ENCODE data around the gene APOLD1. TPM values are rescaled to one million over a fixed set of nuclear protein-coding genes. Genes with fewer than 3 reads are reported as not detected.
"Not testable (repeated sequence)": the region's sequence is repeated elsewhere in the genome, so short reads cannot be mapped to it uniquely, and the experiment has no call there.

Gene APOLD1
- total RNA-seq, 1 experiment from 2014 or later = 8.0 TPM

DNA sequence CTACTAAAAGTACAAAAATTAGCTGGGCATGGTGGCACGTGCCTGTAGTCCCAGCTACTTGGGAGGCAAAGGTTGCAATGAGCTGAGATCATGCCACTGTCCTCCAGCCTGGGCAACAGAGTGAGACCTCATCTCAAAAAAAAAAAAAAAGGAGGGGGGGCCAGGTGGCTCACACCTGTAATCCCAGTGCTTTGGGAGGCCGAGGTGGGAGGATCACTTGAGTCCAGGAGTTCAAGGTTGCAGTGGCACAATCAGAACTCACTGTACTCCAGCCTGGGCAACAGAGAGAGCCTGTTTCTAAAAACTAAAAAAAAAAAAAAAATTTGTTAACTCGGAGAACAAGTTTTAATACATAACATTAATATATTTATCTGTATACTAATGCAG, 22.1 kb downstream of the APOLD1 start:
- DNase-seq (ENCODE audit: low read depth) = not testable (repeated sequence)

DNA sequence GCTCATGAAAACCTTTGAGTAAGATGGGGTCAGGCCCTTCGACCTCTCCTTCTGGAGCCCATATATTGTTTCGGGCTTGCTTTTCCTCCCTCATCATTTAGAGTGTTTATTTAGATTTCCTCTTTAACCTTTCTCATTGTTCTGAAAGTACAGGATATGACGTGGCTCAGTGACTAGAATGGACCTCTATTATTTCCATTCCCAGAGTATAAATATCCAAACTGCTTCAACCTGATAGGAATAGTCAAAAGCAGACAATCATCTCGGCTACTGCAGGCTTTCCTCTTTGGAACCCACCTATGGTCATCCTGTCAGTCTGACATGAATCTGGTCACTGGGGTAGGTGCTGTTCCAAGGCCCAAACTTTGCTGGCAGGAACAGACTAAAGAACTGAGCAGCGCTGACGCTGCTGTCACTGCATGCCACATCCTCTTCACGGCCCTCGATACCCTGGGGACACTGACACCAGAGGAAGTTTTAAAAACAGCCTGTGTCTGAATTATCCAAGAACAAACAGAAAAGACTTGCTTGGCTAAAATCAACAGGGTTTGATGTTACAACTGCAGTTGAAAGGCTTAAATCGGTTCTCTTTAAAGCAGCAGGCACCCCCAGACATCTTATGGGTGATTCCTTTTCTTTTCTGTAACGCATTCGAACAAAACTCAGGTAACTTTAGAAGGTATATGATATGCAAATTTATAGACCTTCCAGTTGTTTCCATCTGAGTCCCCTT, 22.7 kb downstream of the APOLD1 start:
- DNase-seq (ENCODE audit: low read depth) = no peak

GRCh38 chr12:12810553-12811021, 25.1 kb downstream of the APOLD1 start:
- no peak for DNase-seq (ENCODE audit: low read depth)

GRCh38 chr12:12811343-12811742, 25.9 kb downstream of the APOLD1 start:
- no peak for DNase-seq (ENCODE audit: low read depth)

- DNase-seq (ENCODE audit: low read depth) = no peak
These were observed 26.7 kb downstream of the APOLD1 start for GRCh38 chr12:12812174-12812573.

DNA sequence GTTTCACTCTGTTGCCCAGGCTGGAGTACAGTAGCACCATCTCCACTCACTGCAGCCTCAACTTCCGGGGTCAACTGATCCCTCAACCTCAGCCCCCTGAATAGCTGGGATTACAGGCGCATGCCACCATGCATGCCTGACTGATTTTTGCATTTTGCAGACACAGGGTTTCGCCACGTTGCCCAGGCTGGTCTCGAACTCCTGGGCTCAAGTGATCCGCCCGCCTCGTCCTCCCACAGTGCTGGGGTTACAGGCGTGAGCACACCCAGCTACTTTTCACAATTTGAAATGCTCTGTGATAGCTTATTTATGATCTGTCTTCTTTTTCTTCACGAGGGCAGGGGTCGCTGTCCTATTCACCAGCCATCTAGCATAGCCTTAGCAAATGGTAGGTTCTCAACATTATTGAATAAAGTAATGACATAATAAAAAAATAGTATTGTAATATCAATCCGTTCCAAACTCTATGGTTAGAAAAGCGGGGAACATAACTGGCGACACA, 27.2 kb downstream of the APOLD1 start:
- no peak for DNase-seq (ENCODE audit: low read depth)

DNA sequence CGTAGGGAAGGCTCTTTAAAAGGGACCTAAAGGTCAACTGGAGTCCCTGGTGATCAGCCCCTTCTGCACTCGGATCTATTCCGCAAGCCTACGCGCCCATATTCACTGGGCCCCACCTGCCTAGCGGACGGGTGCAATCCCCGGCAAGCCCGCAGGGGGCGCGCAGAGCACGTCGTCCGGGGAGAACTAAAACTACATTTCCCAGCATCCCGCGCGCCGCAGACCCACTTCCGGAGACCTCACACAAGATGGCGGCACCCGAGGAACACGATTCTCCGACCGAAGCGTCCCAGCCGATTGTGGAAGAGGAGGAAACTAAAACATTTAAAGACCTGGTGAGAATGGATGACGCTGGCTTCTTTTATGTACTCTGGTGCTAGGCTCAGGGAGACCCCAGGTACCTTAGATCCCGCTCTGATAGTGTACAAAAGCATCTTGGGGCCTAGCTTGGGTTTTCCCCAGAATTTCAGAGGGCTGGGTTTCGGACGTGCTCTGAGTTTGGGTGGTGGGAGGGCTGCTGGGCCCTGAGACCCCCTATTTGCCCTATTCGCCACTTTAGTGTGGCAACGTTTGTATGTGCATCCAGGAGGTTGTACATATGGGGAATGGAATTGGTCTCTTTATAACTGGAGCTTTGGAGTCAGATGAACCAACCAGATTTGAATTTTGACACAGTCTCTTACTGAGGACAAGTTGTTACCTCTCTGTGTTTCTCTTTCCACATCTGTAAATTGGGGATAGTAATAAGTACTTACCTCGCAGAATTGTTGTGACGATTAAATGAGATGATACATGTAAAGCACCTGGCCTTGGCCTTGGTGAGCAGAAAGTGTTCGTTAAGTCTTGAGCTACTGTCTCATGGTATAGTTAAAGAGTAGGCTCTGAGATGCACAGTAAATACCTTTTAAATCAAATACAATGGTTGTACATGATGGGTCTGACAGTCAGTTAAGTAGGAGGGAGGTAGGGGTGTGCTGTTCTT, 28.0 kb downstream of the APOLD1 start, which contains the start of gene DDX47:
Gene DDX47 (plus strand): TSS at position 227 of the 982 bp plus-strand sequence. CDS start 22 bp downstream, at position 249.
- peak; percentile 87 for DNase-seq (ENCODE audit: low read depth)

GRCh38 chr12:12817616-12818015, 32.2 kb downstream of the APOLD1 start:
- DNase-seq (ENCODE audit: low read depth) = no peak

DNA sequence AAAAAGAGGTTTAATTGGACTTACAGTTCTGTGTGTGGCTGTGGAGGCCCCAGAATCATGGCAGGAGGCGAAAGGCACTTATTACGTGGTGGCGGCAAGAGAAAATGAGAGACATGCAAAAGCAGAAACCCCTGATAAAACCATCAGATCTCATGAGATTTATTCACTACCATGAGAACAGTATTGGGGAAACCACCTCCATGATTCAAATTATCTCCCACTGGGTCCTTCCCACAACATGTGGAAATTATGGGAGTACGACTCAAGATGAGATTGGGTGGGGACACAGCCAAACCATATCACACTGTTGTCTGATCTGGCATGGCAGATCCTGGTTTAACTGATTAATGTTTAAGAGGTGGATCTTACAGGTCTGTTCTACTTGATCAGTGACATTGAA, 33.2 kb downstream of the APOLD1 start:
- no peak for DNase-seq (ENCODE audit: low read depth)

GRCh38 chr12:12819221-12819620, 33.8 kb downstream of the APOLD1 start:
- DNase-seq (ENCODE audit: low read depth) = no peak

DNA sequence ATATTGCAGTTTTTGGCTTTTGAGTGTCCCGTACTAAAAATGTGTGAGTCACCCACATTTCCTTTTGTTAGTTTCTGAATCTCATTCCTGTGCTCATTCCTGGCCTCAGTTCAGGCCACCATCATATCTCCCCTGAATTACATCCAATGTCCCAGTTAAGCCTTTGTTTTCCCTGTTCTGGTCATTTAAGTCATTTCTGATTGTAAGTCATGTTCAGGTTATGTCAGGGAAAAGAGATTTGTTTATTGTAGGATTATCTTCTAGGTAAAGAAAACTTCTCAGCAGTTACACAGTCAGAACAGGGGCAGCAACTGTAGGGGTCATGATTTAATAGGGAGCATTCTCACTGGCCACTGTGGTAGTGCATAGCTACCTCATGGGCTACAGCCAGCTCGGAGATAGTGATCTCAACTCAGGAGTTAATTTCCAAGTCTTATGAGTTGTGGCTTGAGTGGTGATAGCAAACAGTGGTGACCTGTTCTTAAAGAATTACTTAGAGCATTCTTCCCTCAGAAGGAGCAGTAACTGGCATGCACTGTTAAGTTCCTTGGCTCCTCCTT, 34.4 kb downstream of the APOLD1 start:
- DNase-seq (ENCODE audit: low read depth) = peak; percentile 87

- not testable (repeated sequence) for DNase-seq (ENCODE audit: low read depth)
These were observed 34.9 kb downstream of the APOLD1 start for GRCh38 chr12:12820376-12820775.

GRCh38 chr12:12821975-12822374, 36.5 kb downstream of the APOLD1 start:
- no peak for DNase-seq (ENCODE audit: low read depth)

DNA sequence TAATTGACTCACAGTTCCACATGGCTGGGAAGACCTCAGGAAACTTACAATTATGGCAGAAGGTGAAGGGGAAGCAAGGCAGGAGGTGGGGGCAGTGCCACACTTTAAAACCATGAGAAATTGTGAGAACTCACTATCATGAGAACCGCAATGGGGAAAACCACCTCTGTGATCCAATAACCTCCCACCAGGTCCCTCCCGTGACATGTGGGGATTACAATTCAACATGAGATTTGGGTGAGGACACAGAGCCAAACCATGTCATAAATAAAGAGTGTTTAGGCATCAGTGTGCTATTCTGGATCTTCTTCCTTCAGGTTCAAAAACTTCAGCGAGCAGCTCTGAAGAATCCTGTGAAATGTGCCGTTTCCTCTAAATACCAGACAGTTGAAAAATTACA, 37.4 kb downstream of the APOLD1 start:
- no peak for DNase-seq (ENCODE audit: low read depth)

GRCh38 chr12:12823300-12823699, 37.8 kb downstream of the APOLD1 start:
- no peak for DNase-seq (ENCODE audit: low read depth)

- DNase-seq (ENCODE audit: low read depth) = no peak
These were observed 38.4 kb downstream of the APOLD1 start for GRCh38 chr12:12823811-12824210.

DNA sequence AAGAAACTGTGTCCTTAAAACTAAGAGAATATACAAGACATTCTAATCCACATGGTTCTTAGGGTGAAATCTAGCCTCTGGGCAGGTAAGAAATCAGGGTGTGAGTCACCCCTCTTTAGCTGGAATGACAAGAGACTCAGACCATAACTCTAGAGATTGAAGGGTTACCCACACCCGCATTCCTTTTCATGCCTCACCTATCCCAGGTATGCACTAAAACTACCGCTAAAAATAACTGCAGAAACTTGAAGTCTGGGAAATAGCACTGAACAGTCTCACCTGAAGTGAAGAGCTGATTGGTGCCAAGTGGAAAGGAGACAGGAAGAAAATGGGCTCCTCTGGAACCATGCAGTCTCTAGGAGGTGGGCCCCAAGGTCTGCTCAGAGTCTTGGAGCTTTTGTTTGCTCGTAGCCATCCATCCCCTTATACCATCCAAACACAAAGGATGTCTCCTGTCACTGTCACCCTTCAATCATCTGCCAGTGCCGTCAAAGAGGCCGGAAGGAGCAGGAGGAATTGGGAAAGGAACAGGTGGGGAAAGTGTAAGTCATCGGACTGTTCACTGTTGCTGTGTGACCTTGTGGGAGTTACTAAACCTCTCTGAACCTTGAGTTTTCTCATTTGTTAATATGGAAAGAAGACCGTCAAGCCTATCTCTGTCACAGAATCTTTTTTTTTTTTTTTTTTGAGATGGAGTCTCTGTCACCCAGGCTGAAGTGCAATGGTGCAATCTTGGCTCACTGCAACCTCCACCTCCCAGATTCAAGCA, 50.1 kb downstream of the APOLD1 start:
- no peak for DNase-seq (ENCODE audit: low read depth)

- DNase-seq (ENCODE audit: low read depth) = no peak
These were observed 51.1 kb downstream of the APOLD1 start for GRCh38 chr12:12836571-12836970.

DNA sequence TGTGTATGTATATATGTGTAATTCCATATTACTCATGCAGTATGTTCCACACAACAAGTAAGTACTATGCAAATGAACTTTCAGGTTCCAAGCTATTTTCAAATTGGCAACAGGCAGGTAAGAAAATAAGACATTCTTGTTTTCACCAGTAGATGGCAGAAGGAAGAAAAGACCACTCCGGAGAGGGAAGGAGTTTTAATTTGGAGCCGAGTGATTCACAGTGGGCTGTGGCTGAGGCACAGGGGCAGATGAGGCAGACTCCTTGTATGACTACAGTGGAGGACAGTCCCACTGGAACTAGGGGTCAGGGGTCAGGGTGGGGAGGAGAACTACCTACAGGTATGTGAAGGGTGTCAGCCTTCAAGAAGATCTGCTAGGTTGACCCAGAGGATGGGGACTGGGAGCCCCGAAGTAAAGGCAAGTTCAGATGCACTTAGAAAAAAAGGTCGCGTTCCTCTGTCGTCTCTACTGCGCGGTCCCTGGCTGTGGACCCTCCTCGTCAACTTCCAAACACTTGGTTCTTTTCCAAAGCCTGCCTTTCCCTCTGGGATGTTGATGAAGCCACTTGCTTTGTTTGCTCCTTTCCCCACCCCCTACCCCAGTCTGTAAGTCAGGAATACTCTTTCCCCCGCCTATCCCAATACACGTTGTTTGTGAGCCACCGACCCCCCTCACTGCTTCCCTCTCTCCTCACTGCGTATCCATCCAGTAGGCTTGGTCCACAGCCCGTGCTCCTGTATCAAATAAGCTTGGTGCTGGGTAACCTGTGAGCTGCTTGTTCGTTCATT, 51.8 kb downstream of the APOLD1 start:
- peak; percentile 77 for DNase-seq (ENCODE audit: low read depth)

DNA sequence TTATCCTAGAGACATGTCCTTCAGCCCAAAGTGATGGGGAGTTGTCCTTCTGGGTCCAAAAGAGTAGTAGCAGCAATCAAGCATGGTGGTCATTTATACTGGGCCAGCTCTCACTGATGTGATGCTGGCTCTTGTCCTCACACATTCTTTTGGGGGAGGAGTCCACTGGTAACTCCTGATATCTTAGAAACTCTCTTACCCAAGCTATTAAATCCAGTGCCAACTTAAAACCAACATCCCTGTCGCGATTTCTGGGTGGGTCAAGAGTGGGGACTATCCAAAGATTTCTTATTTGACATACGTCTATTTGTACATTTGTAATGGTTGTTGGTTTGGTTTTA, 52.3 kb downstream of the APOLD1 start:
- DNase-seq (ENCODE audit: low read depth) = no peak
